Measurements from ENCODE around the gene CDK18. TPM values are rescaled to one million over a fixed set of nuclear protein-coding genes. Genes with fewer than 3 reads are reported as not detected.

CDK18 gene
- total RNA-seq, 2 donors from 2014 or later: 27.9 to 46.0 TPM

- Histone ChIP-seq H3K9me3 (no peaks in the 10 kb centered on the region), H3K36me3 (no peaks in the 10 kb centered on the region), H3K4me3 (no peak overlapping the region), H3K27me3 (peaks cover 5% of the 10 kb centered on the region), H3K9ac (ENCODE audit: low read depth in 2 of 2, low read length in 2 of 2) (no peak overlapping the region), H3K27ac (no peak overlapping the region), H3K4me1 (no peaks in the 10 kb centered on the region)
- DNase-seq: peak; percentile 11
- intact Hi-C loops (cut with DNase I): no loop called here
- no peak for TF ChIP-seq CTCF (IDR thresholded peaks at IDR 0.05)
Measured at GRCh38 chr1:205538235-205538840, 33.9 kb downstream of the CDK18 start.

- H3K9me3 ChIP-seq: no peaks in the 10 kb centered on the region
- no peak overlapping the region for H3K4me3 ChIP-seq
- peak; percentile 14 for DNase-seq
- no peak for TF ChIP-seq CTCF (IDR thresholded peaks at IDR 0.05)
- no peak overlapping the region for H3K27ac ChIP-seq
- no peak overlapping the region for H3K9ac ChIP-seq (ENCODE audit: low read depth in 2 of 2, low read length in 2 of 2)
- H3K36me3 ChIP-seq: no peaks in the 10 kb centered on the region
- intact Hi-C loops (cut with DNase I): no loop called here
- H3K4me1 ChIP-seq: no peaks in the 10 kb centered on the region
- peaks cover 5% of the 10 kb centered on the region for H3K27me3 ChIP-seq
Measured at GRCh38 chr1:205541161-205541886, 36.9 kb downstream of the CDK18 start.

DNA sequence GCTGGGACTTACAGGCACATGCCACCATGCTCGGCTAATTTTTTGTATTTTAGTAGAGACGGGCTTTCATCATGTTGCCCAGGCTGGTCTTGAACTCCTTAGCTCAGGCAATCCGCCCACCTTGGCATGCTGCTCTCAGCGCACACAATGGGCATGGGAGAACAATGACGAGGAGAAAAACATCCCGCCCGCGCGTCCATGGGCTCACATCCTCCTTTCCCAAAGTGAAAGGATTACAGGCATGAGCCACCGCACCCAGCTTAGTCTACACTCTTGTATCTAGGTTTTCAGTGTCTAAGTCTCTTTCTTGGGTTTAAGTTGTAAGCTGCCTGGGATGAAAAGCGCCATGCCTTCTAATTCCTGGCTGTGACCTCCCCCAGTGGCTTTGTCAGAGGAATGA, 37.9 kb downstream of the CDK18 start:
- H3K9ac ChIP-seq (ENCODE audit: low read depth in 2 of 2, low read length in 2 of 2): no peak overlapping the region
- no peaks in the 10 kb centered on the region for H3K4me1 ChIP-seq
- no peak overlapping the region for H3K4me3 ChIP-seq
- no peaks in the 10 kb centered on the region for H3K9me3 ChIP-seq
- DNase-seq: peak; percentile 16
- intact Hi-C loops (cut with DNase I): no loop called here
- H3K36me3 ChIP-seq: no peaks in the 10 kb centered on the region
- no peak overlapping the region for H3K27ac ChIP-seq
- TF ChIP-seq CTCF (IDR thresholded peaks at IDR 0.05): no peak
- H3K27me3 ChIP-seq: peaks cover 5% of the 10 kb centered on the region

DNA sequence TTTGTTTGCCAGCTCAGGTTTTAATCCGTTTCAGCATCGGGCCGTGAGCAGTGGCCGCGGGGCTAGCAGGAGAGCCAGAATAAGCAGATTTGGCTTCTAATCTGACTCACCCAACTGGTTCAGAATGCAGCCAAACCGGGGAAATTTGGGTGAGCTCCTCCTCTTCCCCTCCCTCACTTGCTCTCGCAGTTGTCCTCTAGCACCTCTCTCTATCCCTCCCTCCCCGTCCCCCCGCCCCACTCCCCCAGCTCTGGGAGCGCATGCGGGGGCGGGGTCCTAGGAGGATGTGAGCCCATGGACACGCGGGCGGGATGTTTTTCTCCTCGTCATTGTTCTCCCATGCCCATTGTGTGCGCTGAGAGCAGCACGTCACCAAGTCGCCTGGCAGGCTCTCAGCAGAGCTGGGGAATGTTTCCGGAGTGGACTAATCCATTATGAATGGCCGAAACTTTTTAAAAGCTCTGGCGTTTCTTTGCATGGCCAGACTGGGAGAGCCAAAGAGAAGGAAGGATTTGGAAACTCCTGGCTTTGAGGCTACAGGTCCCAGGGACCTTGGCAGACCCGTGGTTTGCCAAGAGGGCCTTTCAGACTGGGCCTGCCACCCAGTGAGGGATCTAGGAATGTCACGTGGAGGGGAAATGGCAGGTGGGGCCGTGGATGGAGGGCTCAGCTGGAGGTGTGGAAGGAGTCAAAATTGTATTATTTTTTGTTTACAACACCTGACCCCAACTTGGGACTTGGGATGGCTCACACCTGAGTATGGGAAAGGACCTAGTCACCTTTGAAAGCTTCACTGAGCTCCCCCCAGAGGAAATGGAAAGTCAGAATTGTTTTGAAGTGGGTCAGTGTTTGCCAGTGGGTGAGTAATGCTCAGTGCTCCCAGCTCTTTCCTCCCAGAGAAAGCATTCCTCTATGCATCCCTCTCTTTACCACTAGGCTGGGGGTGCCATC, 39.2 kb downstream of the CDK18 start:
- Histone ChIP-seq H3K9ac (ENCODE audit: low read depth in 2 of 2, low read length in 2 of 2) (peak overlapping the region in 1 of 2 donors; percentile 54), H3K4me1 (no peaks in the 10 kb centered on the region), H3K36me3 (no peaks in the 10 kb centered on the region), H3K4me3 (peak overlapping the region; percentile 7), H3K27ac (no peak overlapping the region), H3K9me3 (no peaks in the 10 kb centered on the region), H3K27me3 (peaks cover 5% of the 10 kb centered on the region)
- no peak for TF ChIP-seq CTCF (IDR thresholded peaks at IDR 0.05)
- intact Hi-C loops (cut with DNase I): no loop called here
- peak; percentile 60 for DNase-seq
